Measurements from ENCODE around the gene MYH10. TPM values are rescaled to one million over a fixed set of nuclear protein-coding genes. Genes with fewer than 3 reads are reported as not detected.

Gene MYH10
- total and polyA plus RNA-seq, 9 of the 15 experiments (the other 6 are each of a cell fraction or from before 2014, with no cell fraction given) = 16.3 to 95.3 (median 39.7) TPM

DNA sequence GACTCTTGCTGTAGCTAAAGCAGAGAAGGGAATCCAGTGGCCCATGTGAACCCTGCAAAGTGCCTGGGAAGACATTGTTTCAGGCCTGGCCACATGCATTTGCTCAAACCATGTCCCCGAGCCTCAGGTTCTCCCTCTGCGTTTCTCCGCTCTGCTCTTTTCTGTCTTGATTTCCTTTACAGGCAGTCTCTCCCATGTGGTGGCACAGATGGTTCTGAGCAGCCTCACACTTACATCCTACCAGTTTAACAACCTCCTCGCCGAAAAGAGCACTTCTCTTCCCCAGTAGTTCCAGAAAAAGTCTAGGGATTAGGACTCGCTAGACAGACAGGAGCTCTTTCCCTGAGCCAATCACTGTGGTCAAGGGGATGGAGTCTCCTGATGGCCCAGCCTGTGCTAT is 28.3 kb upstream of the MYH10 start (continued):
- TF ChIP-seq, protein P1, sequence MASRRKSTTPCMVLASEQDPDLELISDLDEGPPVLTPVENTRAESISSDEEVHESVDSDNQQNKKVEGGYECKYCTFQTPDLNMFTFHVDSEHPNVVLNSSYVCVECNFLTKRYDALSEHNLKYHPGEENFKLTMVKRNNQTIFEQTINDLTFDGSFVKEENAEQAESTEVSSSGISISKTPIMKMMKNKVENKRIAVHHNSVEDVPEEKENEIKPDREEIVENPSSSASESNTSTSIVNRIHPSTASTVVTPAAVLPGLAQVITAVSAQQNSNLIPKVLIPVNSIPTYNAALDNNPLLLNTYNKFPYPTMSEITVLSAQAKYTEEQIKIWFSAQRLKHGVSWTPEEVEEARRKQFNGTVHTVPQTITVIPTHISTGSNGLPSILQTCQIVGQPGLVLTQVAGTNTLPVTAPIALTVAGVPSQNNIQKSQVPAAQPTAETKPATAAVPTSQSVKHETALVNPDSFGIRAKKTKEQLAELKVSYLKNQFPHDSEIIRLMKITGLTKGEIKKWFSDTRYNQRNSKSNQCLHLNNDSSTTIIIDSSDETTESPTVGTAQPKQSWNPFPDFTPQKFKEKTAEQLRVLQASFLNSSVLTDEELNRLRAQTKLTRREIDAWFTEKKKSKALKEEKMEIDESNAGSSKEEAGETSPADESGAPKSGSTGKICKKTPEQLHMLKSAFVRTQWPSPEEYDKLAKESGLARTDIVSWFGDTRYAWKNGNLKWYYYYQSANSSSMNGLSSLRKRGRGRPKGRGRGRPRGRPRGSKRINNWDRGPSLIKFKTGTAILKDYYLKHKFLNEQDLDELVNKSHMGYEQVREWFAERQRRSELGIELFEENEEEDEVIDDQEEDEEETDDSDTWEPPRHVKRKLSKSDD (conservative IDR thresholded peaks at IDR 0.05; ENCODE audit: low read length) = no peak
- TF ChIP-seq, protein P2, sequence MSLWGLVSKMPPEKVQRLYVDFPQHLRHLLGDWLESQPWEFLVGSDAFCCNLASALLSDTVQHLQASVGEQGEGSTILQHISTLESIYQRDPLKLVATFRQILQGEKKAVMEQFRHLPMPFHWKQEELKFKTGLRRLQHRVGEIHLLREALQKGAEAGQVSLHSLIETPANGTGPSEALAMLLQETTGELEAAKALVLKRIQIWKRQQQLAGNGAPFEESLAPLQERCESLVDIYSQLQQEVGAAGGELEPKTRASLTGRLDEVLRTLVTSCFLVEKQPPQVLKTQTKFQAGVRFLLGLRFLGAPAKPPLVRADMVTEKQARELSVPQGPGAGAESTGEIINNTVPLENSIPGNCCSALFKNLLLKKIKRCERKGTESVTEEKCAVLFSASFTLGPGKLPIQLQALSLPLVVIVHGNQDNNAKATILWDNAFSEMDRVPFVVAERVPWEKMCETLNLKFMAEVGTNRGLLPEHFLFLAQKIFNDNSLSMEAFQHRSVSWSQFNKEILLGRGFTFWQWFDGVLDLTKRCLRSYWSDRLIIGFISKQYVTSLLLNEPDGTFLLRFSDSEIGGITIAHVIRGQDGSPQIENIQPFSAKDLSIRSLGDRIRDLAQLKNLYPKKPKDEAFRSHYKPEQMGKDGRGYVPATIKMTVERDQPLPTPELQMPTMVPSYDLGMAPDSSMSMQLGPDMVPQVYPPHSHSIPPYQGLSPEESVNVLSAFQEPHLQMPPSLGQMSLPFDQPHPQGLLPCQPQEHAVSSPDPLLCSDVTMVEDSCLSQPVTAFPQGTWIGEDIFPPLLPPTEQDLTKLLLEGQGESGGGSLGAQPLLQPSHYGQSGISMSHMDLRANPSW (CRISPR knock-in tag; IDR thresholded peaks at IDR 0.05) = no peak
- TF ChIP-seq RUNX1 (IDR thresholded peaks at IDR 0.05; ENCODE audit: low read depth) = no peak
- TF ChIP-seq ZKSCAN3 (CRISPR knock-in tag; IDR thresholded peaks at IDR 0.05) = no peak

GRCh38 chr17:8656693-8657092 is 26.2 kb upstream of the MYH10 start:
- H3K9ac ChIP-seq (ENCODE audit: insufficient read depth in 1 of 2, low read depth in 2 of 2, low read length in 2 of 2) = no peak overlapping the region
- FAIRE-seq (no peak), ATAC-seq (no peak), DNase-seq (ENCODE audit: extremely low read depth in 1 of 4, low spot score in 3 of 4) (no peak)
- no TSS peak for BruUV-seq (replicated peaks)
- ChIA-PET POLR2A (no interaction called here), CTCF (ENCODE audit: low intra/inter-chr PET ratio) (no interaction called here)
- no peaks in the 10 kb centered on the region for H3K9me3 ChIP-seq (replicated peaks; ENCODE audit: control insufficient read depth, insufficient read depth, low read depth, low read length)
- H3K27me3 ChIP-seq (ENCODE audit: control insufficient read depth in 2 of 2, insufficient read depth in 2 of 2, low read length in 2 of 2) = peaks cover 2 to 21% of the 10 kb centered on the region in 2 experiments
- no peaks in the 10 kb centered on the region for H3K79me2 ChIP-seq (ENCODE audit: control insufficient read depth, insufficient read depth, low read length)
- in situ Hi-C loops (cut with MboI) (no loop called here), intact Hi-C loops (cut with micrococcal nuclease) (no loop called here)
- no peak overlapping the region for H3K4me2 ChIP-seq (ENCODE audit: insufficient read depth, low read length)
- H2AFZ ChIP-seq (ENCODE audit: low read depth, low read length) = no peak overlapping the region
- H3K9me1 ChIP-seq (ENCODE audit: control insufficient read depth, insufficient read depth, low read length) = no peaks in the 10 kb centered on the region
- H3K27ac ChIP-seq (ENCODE audit: extremely low read depth, low read depth, low read length) = no peak overlapping the region
- WGBS (ENCODE audit: insufficient coverage, low coverage, missing lambda C conversion rate) = 0% methylated on average over 4 of the region's 4 CpGs
- H3K4me1 ChIP-seq (replicated peaks in 1 of 2; ENCODE audit: control insufficient read depth in 2 of 2, insufficient read depth in 2 of 2, low read length in 2 of 2) = no peaks in the 10 kb centered on the region; a peak in 1 of 5 replicates
- no peaks in the 10 kb centered on the region for H4K20me1 ChIP-seq (replicated peaks; ENCODE audit: control insufficient read depth, insufficient read depth, low read length)
- H3K4me3 ChIP-seq = no peak overlapping the region
- no peaks in the 10 kb centered on the region for H3K36me3 ChIP-seq (ENCODE audit: control insufficient read depth, insufficient read depth, low read length)
- TF ChIP-seq SMAD4 (CRISPR knock-in tag; conservative IDR thresholded peaks at IDR 0.05) (no peak), MYBL2 (IDR thresholded peaks at IDR 0.05; ENCODE audit: low read depth) (no peak), MYBL2 (CRISPR knock-in tag; IDR thresholded peaks at IDR 0.05; ENCODE audit: borderline replicate concordance) (no peak), MLX (CRISPR knock-in tag; conservative IDR thresholded peaks at IDR 0.05) (no peak), RBM15 (IDR thresholded peaks at IDR 0.05; ENCODE audit: insufficient read depth, low read length) (no peak), SMARCA4 (IDR thresholded peaks at IDR 0.05) (no peak), SIRT6 (IDR thresholded peaks at IDR 0.05; ENCODE audit: low read depth, low read length) (no peak), TAF9B (IDR thresholded peaks at IDR 0.05; ENCODE audit: partially characterized antibody) (no peak), KLF6 (CRISPR knock-in tag; IDR thresholded peaks at IDR 0.05; ENCODE audit: borderline replicate concordance) (no peak), MEF2D (tag; conservative IDR thresholded peaks at IDR 0.05; ENCODE audit: low read depth) (no peak), MCM3 (IDR thresholded peaks at IDR 0.05) (no peak)
- TF ChIP-seq, protein P3, sequence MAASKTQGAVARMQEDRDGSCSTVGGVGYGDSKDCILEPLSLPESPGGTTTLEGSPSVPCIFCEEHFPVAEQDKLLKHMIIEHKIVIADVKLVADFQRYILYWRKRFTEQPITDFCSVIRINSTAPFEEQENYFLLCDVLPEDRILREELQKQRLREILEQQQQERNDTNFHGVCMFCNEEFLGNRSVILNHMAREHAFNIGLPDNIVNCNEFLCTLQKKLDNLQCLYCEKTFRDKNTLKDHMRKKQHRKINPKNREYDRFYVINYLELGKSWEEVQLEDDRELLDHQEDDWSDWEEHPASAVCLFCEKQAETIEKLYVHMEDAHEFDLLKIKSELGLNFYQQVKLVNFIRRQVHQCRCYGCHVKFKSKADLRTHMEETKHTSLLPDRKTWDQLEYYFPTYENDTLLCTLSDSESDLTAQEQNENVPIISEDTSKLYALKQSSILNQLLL (CRISPR knock-in tag; IDR thresholded peaks at IDR 0.05; ENCODE audit: borderline replicate concordance) = no peak

Measured in K562 (cell line).